GM19023 (cell line): ENCODE results near the gene NOL12.

ENCODE experiments used
- ATAC-seq: cut with Tn5 transposase; IDR thresholded peaks from one replicate; pipeline ENCODE4 v1.9.1; 2021; ENCODE audit warnings: mild to moderate bottlenecking, moderate library complexity; ENCODE audit not compliant: unreplicated experiment

NOL12 gene

DNA sequence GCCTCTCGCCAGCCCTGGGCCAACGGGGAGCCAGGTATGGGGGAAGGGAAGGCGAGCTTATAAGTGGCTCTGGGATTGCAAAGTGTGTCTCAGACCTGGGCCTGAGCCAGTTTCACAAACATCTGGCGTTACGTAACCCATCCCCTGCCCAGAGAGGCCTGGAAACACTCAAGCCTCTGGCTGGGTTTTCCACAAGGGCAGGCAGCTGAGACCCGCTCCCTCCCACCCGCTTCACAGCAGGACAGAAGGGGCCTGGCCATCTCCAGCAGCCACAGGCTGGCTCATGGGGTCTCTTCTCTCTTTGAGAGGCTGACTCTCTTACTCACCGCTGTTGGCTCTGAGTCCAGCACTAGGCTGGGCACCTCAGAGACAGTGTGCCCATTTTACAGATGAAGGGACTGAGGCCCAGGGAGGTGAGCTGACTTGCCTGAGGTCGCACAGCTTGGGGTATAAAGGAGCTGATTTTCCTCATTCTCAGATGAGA lies 55.2 kb downstream of the NOL12 start:
- no peak for ATAC-seq

GRCh38 chr22:37742376-37743171 lies 56.4 kb downstream of the NOL12 start:
- no peak for ATAC-seq
